Measurements from ENCODE around the gene DPP6. TPM values are rescaled to one million over a fixed set of nuclear protein-coding genes. Genes with fewer than 3 reads are reported as not detected.

Gene DPP6
- total and polyA plus RNA-seq, 9 of the 15 experiments (the other 6 are each of a cell fraction or from before 2014, with no cell fraction given): not detected

DNA sequence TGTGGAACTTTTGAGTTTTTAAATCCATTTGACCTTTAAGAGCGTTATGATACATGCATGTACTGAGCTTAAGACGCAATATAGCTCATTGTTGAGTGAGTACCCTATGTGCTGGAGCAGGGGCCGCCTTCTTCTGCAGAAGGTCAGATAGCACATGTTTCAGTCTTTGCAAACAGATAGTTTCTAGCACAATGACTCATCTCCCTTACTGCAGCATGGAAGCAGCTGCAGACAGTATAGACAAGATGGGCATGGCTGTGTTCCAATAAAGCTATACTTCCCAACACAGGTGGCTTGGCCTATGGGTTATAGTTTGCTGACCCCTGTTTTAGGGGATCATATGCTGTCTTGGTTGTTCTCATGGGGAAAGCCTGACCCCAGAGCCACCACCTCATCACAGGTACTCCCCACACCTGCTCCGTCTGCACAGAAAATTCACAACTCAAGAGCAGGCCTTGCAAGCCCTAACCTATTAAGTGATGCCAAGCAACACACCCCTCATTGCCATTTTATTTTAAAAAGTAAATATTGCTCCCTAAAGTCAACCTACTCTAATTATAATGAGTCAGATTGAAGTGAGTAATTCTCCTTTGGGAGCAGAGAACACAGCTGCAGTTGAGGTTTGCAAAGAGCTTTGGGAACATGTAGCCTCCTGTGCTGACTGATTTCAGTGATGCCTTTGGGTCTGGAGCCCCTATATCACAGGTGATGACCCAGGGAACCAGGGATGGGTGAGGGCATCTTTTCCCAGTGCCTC lies 620.6 kb downstream of the DPP6 start (continued):
- TF ChIP-seq, protein P1, sequence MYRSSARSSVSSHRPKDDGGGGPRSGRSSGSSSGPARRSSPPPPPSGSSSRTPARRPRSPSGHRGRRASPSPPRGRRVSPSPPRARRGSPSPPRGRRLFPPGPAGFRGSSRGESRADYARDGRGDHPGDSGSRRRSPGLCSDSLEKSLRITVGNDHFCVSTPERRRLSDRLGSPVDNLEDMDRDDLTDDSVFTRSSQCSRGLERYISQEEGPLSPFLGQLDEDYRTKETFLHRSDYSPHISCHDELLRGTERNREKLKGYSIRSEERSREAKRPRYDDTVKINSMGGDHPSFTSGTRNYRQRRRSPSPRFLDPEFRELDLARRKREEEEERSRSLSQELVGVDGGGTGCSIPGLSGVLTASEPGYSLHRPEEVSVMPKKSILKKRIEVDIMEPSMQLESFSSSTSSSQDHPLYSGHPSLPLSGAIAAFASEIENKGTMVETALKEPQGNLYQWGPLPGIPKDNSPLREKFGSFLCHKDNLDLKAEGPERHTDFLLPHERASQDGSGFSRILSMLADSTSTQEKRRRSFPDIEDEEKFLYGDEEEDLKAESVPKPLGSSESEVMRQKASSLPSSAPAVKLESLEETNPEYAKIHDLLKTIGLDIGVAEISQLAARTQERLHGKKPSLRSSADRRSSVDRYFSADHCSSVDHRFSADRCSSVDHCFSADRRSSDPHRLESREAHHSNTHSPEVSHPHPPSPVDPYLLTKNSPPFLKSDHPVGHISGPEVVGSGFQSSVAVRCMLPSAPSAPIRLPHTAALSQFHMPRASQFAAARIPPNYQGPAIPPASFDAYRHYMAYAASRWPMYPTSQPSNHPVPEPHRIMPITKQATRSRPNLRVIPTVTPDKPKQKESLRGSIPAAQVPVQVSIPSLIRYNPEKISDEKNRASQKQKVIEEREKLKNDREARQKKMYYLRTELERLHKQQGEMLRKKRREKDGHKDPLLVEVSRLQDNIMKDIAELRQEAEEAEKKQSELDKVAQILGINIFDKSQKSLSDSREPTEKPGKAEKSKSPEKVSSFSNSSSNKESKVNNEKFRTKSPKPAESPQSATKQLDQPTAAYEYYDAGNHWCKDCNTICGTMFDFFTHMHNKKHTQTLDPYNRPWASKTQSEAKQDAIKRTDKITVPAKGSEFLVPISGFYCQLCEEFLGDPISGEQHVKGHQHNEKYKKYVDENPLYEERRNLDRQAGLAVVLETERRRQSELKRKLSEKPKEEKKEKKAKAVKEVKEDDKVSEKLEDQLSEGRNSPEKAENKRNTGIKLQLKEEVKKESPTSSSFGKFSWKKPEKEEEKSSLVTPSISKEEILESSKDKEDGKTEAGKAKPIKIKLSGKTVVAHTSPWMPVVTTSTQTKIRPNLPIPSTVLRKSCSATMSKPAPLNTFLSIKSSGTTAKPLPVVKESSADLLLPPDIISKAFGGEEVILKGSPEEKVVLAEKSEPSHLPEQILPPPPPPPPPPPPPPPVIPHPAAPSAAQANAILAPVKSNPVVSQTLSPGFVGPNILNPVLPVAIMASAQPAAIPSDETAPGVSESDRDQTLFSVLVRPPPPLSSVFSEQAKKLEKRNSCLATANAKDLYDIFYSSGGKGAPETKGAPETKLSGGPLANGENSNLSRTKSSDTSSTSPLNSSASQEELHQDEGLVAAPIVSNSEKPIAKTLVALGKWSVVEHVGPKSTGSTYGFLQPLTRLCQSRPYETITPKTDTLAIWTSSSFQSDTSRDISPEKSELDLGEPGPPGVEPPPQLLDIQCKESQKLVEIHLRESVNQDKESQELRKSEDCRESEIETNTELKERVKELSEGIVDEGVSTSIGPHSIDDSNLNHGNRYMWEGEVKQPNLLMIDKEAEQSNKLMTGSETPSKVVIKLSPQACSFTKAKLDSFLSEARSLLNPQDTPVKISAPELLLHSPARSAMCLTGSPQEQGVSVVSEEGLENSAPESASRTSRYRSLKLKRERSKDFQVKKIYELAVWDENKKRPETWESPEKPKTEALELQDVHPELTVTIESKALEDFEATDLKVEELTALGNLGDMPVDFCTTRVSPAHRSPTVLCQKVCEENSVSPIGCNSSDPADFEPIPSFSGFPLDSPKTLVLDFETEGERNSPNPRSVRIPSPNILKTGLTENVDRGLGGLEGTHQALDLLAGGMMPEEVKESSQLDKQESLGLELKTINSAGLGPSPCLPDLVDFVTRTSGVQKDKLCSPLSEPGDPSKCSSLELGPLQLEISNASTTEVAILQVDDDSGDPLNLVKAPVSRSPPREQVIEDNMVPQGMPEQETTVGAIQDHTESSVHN (IDR thresholded peaks at IDR 0.05; ENCODE audit: borderline replicate concordance in 1 of 2, low read depth in 1 of 2): no peak
- TF ChIP-seq NFE2L1 (tag; IDR thresholded peaks at IDR 0.05; ENCODE audit: borderline replicate concordance, low read depth) (no peak), HMG20B (CRISPR knock-in tag; IDR thresholded peaks at IDR 0.05) (no peak), CHD1 (IDR thresholded peaks at IDR 0.05; ENCODE audit: low read length) (peak; percentile 49), TCFL5 (CRISPR knock-in tag; conservative IDR thresholded peaks at IDR 0.05) (no peak), YBX1 (IDR thresholded peaks at IDR 0.05) (no peak), ELF4 (CRISPR knock-in tag; IDR thresholded peaks at IDR 0.05) (0 out of 2 replicates have a peak, but pooled peaks have one; percentile 45), RAD21 (CRISPR knock-in tag; conservative IDR thresholded peaks at IDR 0.05 in 1 of 2, IDR thresholded peaks at IDR 0.05 in 1 of 2) (0 out of 4 replicates have a peak, but pooled peaks of 1 of the 2 experiments have one; percentile 5), NCOR1 (IDR thresholded peaks at IDR 0.05) (peak; percentile 84), PKNOX1 (IDR thresholded peaks at IDR 0.05) (peak; percentile 58), CBFA2T3 (IDR thresholded peaks at IDR 0.05) (peak; percentile 96), ZNF609 (CRISPR knock-in tag; IDR thresholded peaks at IDR 0.05; ENCODE audit: borderline replicate concordance) (no peak), POLR2A (conservative IDR thresholded peaks at IDR 0.05) (no peak)
